HG02970 (cell line): Measurements from ENCODE around the gene ZNF628.

Experiments used
- ATAC-seq: cut with Tn5 transposase; IDR thresholded peaks from one replicate; pipeline ENCODE4 v1.9.1; 2021; ENCODE audit warnings: mild to moderate bottlenecking, moderate library complexity, moderate number of reproducible peaks; ENCODE audit not compliant: unreplicated experiment, low FRiP score

Gene ZNF628

GRCh38 chr19:55449469-55449868, 26.9 kb upstream of the ZNF628 start:
- ATAC-seq = no peak

- ATAC-seq = no peak
Observed at GRCh38 chr19:55451163-55451964, 25.1 kb upstream of the ZNF628 start.

DNA sequence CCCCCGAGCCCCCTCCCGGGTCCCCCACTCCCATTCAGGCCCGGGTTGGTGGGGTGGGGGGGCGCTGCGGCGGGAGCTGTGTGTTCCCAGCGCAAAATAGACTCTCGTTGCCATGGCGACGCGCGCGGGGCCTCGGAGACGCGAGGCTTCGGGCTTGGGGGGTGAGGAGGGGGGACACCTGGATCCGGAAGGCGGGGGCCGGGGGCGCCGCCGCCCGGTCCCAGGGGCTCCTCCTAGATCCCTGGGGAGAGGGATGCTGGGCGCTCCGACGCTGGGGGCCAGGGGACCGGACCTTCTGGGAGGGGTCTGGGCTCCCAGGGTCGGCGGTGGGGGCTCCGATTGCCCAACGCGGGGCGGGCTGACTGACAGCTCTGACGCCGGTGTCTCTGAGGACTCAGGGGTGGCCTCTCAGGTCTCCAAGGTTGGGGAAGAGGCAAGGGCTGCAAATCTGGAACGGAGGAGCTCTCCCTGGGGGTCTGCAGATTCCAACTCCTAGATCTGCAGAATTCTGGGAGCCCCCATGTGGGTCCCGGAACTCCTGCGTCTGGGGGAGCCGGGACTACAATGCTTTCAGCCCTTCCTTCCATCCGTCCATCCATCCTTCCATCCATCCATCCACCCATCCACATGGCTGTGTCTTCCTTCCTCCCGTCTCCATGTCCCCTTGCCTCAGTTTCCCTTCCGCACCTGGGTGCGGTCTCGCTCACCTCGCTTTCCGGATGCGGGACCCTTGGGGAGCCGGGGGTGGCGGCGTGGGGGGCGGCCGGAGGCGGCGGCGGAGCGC, 24.3 kb upstream of the ZNF628 start:
- ATAC-seq = no peak

DNA sequence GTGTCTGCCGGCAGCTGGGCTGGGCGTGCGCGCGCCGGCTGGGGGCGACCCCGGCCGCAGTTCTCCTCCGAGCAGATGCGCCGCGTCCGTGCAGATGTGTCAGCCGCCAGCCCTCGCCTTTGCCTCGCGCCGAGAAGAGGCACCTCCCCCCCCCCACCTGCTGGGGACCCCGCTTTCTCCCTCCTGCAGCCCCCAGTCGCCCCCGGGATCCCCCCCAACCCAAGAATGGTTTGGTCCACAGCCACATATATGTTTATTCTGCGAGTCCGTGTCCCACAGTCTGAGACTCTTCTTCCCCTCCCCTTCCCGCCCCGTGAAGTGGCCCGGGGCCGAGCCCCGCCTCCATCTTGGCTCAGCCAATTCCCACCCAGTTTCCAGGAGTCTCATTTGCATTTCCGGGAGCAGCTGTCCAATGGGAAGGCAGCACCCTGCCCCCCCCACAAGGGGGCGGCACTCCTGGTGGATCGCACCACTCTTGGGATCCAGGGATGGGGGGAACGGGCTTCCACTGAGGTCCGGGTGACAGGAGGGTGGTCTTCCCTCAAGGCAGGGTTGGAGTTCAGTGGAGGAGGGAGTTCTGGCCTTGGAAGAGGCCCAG, 23.6 kb upstream of the ZNF628 start:
- ATAC-seq = no peak

DNA sequence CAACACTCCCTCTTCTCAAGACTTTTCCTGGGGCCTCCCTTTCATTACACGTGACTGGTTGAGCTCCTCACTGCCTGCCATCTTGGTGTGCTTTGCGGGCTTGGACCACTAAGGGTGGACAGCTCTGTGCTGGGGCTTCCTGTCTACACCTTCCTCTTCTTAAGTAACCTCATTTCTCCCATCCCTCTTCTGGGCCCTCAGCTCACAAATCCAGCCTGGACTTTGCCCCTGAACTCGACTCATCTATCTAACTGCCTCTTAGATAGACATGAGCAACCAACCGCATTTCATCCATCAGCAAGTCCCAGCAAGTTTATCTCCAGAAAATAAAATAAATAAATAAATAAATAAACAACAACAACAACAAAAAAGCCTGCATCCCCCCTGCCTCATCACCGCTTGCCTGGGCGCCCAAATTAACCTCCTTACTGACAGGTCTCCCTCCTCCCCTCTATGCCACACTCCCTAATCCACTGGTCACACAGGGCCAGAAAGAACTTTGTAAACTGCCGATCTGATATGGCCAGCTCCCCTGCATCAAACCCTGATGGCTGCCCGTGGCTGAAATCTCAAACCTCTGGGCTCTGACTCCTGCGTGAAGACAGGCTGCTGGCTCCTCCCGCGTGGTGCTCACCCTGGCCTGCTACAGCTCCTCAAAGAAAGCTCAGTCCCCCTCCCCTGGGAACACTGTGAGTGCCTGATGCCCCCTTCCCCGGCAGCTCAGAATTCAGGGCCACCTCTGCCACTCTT, 22.7 kb upstream of the ZNF628 start:
- ATAC-seq = no peak

DNA sequence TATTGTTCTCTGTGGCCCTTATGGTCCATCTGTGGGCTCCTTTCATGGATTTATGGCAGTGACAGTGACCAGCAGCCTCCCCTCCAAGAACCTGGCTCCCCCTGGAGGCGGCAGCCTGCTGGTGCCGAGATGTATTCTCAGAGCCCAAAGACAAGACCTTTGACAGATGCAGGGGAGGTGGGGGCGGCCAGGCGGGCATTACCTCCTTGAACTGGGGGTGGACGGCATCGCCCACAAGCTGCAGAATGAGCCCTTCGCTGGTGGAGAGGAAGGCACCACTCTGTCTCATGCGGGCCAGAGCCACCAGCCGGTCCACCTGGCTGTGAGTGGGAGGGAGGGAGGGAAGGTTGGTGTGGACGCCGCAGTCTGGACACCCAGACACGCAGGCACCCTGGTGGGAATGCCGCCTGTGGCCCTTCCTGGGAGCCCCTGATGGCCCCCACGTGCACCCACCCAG, 21.6 kb upstream of the ZNF628 start:
- no peak for ATAC-seq

GRCh38 chr19:55455576-55456235, 20.7 kb upstream of the ZNF628 start:
- no peak for ATAC-seq

DNA sequence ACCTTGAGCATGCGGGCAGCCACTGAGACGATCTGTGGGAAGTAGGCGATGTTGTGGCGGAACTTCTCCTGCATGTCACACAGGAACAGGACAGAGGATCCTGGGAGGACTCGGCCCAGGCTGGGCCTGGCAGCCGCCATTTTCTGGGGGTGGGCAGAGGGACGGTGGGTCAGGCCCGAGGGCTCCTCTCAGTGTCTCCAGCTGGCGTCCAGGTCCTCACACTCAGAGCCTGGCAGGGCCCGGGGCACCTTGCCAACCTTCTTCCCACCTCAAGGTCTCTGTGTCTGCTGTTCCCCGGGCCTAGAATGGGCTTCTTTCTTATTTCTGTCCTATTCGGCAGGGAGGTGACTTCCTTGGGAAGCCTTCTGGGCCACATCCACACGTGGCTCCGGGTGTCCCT, 20.1 kb upstream of the ZNF628 start:
- no peak for ATAC-seq

DNA sequence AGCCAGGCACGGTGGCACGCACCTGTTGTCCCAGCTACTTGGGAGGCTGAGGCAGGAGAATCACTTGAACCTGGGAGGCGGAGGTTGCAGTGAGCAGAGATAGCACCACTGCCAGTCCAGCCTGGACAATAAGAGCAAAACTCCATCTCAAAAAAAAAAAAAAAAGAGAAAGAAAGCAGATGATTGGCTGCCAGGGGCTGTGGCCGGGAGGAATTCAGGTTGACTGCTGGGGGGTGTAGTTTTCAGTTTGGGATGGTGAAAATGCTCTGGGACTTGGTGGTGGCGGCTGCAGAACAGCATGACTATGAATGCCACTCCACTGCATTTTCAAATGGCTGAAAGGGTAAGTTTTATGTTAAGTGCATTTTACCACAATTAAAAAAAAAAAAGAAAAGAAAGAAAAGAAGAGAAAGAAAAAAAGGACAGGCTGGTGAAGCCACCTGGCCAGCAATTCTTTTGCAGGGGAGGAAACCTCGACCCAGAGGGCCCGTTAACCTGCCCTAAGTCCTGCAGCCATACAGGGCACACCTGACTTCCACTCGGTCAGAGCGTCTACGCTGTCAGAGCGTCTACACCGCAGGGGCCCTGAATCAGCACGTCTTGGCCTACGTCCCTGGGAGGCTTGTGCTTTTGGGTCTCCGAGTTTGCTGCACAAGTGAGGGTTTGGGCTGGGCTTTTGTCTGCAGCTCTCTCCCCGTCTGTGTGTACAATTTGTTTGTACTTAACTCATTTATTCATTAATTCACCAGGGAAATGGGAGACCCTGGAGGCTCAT, 18.5 kb upstream of the ZNF628 start:
- ATAC-seq = no peak

DNA sequence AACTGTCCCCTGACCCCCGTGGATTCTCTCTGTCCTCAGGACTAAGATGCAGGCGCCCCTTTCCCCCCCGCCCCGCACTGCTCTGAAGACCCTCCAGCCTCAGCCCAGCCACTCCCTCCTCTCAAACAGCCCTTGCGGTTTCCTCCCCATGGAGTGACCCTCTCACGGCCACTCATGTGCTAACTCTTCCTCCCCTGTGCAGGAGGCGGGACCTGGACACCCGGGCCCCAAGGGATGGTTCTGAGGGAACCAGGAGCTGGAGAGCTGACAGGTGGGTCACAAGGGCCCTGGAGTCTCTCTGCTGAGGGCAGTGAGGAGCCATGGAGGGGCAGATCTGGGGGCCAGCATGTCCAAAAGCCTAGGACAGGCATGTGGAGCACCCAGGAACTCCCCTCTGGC, 16.9 kb upstream of the ZNF628 start:
- no peak for ATAC-seq

DNA sequence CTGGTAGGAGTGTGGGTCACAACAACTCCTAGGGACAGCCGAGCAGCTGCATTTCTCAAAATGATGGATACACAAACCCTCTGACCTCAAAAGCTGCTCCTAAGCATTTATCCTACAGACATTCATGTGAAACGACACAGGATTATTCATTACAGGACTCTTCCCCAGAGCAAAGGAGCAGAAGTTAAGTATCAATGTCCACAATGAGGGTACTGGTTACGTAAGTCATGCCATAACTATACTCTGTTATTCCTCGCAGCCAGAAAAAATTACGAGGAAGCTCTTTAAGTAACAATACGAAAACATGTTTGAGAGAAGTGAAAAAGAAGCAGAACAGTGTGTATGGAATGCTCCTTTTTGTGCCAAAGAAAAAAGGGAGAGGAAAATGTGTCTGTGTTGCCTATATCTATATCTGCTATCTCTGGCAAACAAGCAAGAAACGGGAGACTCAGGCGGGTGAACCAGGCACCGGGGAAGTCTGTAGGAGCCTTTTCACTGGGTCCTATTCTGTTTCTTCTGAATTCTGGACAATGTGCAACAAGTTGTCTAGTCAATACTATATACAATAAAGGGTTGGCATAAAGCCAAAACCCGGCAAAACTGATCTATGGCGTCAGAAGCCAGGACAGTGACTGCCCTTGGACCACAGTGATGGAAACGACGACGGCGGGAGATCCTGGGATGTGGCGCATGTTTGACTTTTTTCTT, 16.3 kb upstream of the ZNF628 start:
- ATAC-seq = no peak

- ATAC-seq = no peak
Observed at GRCh38 chr19:55460670-55461258, 15.7 kb upstream of the ZNF628 start.

DNA sequence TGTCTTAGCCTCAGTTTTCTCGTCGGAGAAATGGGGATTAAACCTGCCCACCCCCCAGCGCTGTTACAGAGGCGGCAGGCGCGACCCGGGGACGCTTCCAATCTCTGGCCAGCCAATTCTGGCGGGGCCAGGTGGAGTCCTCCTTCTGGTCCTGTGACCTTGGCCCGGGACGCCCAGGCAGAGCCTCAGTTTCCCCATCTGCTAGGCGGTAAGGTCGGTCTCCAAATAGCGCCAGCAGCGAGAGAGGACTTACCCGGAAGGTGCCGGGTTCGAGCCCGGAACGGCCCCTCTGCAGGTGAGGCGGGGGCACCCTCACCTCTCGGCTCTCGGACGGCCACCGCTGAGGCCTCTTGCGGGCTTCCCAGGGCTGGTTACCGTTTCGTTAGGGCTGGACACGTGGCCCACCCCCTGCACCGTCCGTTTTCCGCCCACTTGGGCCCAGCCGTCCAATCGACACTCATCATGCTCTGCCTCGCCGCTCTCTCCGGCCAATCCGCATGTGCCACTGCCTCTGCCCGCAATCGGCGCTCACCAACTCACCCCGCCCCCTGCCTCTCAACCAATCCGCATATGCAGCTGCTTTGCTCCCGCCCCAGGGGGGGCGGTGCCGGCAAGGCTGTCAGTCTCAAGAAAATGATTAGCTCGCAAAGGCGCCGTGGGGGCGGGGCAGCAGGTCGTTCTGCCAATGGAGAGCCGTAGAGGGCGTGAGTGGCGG, 15.0 kb upstream of the ZNF628 start, which contains the start of gene ISOC2:
Gene ISOC2, minus strand, starts transcription at position 384 of the 715 bp plus-strand sequence. CDS start 5,156 bp downstream, outside the sequence.
- peak; percentile 90 for ATAC-seq

- ATAC-seq = no peak
Observed at GRCh38 chr19:55461974-55462626, 14.3 kb upstream of the ZNF628 start.

DNA sequence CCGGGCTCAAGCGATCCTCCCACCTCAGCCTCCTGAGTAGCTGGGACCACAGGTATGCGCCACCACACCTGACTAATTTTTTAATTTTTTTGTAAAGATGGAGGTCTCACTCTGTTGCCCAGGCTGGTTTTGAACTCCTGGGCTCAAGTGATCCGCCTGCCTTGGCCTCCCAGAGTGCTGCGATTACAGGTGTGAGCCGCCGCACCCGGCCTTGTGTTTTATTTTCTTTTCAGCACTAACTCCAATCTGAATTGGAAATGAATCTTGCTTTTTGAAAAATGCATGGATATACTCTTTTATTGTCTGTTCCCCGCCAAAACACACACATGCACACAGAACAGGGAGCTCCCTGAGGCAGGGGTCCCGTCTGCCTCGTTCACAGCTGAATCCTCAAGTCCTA, 13.7 kb upstream of the ZNF628 start:
- ATAC-seq = no peak

DNA sequence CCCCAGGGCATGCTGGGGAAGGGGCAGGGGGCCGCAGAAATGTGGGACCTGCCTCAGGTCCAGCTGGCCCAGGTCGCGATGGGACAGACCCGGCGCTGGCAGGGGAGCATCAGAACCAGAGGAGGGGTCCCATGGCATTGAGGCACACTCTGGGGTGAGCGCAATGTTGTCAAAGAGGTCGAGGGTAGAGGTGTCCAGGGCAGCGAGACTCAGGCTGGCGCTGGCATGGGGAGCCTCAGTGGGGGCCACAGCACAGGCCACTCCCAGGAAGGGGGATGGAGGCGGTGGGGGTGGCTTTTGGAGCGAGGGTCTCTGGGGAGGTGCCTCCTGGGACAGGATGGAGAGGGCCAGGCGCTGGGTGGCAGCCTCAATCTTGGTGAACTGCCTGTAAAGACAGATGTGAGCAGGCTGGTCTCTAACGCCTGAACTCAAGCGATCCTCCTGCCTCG, 12.8 kb upstream of the ZNF628 start:
- ATAC-seq = no peak

- no peak for ATAC-seq
Observed at GRCh38 chr19:55464039-55464661, 12.3 kb upstream of the ZNF628 start.
